ENCODE data around the gene SULT1E1. TPM values are rescaled to one million over a fixed set of nuclear protein-coding genes. Genes with fewer than 3 reads are reported as not detected.

Gene SULT1E1
- total RNA-seq, 4 donors from 2014 or later, result 539 TPM; not detected in 3

- Histone ChIP-seq H3K4me1 (no peaks in the 10 kb centered on the region), H3K4me3 (no peak overlapping the region), H3K27me3 (no peaks in the 10 kb centered on the region), H3K36me3 (no peaks in the 10 kb centered on the region), H3K9me3 (no peaks in the 10 kb centered on the region), H3K27ac (no peak overlapping the region)
- no peak for TF ChIP-seq CTCF (IDR thresholded peaks at IDR 0.05)
- no peak for TF ChIP-seq POLR2A (IDR thresholded peaks at IDR 0.05)
- DNase-seq, result no peak
- intact Hi-C loops (cut with DNase I; ENCODE audit: low total_unique reads), result no loop called here
These were observed 10.6 kb downstream of the SULT1E1 start for GRCh38 chr4:69849297-69849696.

- Histone ChIP-seq H3K4me3 (no peak overlapping the region), H3K9me3 (no peaks in the 10 kb centered on the region), H3K36me3 (no peaks in the 10 kb centered on the region), H3K4me1 (no peaks in the 10 kb centered on the region), H3K27me3 (no peaks in the 10 kb centered on the region), H3K27ac (no peak overlapping the region)
- intact Hi-C loops (cut with DNase I; ENCODE audit: low total_unique reads), result no loop called here
- no peak for TF ChIP-seq CTCF (IDR thresholded peaks at IDR 0.05)
- no peak for TF ChIP-seq POLR2A (IDR thresholded peaks at IDR 0.05)
- DNase-seq, result no peak
These were observed 11.9 kb downstream of the SULT1E1 start for GRCh38 chr4:69848028-69848427.

- H3K27me3 ChIP-seq, result no peaks in the 10 kb centered on the region
- no peak for DNase-seq
- H3K36me3 ChIP-seq, result no peaks in the 10 kb centered on the region
- no peak overlapping the region for H3K4me3 ChIP-seq
- intact Hi-C loops (cut with DNase I; ENCODE audit: low total_unique reads), result no loop called here
- no peaks in the 10 kb centered on the region for H3K9me3 ChIP-seq
- H3K27ac ChIP-seq, result no peak overlapping the region
- no peak for TF ChIP-seq POLR2A (IDR thresholded peaks at IDR 0.05)
- no peaks in the 10 kb centered on the region for H3K4me1 ChIP-seq
These were observed 16.0 kb downstream of the SULT1E1 start for GRCh38 chr4:69843932-69844331.

GRCh38 chr4:69843301-69843700 lies 16.6 kb downstream of the SULT1E1 start:
- Histone ChIP-seq H3K27me3 (no peaks in the 10 kb centered on the region), H3K36me3 (no peaks in the 10 kb centered on the region), H3K27ac (no peak overlapping the region), H3K4me3 (no peak overlapping the region), H3K4me1 (no peaks in the 10 kb centered on the region), H3K9me3 (no peaks in the 10 kb centered on the region)
- intact Hi-C loops (cut with DNase I; ENCODE audit: low total_unique reads), result no loop called here
- TF ChIP-seq POLR2A (IDR thresholded peaks at IDR 0.05) (no peak), CTCF (IDR thresholded peaks at IDR 0.05) (no peak)
- no peak for DNase-seq

- no peak for DNase-seq
- no peak overlapping the region for H3K27ac ChIP-seq
- H3K9me3 ChIP-seq, result no peaks in the 10 kb centered on the region
- no peaks in the 10 kb centered on the region for H3K27me3 ChIP-seq
- no peak for TF ChIP-seq POLR2A (IDR thresholded peaks at IDR 0.05)
- no peak for TF ChIP-seq CTCF (IDR thresholded peaks at IDR 0.05)
- H3K4me1 ChIP-seq, result no peaks in the 10 kb centered on the region
- intact Hi-C loops (cut with DNase I; ENCODE audit: low total_unique reads), result no loop called here
- no peak overlapping the region for H3K4me3 ChIP-seq
- H3K36me3 ChIP-seq, result no peaks in the 10 kb centered on the region
These were observed 21.0 kb downstream of the SULT1E1 start for GRCh38 chr4:69838977-69839376.

- TF ChIP-seq POLR2A (IDR thresholded peaks at IDR 0.05), result no peak
- TF ChIP-seq CTCF (IDR thresholded peaks at IDR 0.05), result no peak
- intact Hi-C loops (cut with DNase I; ENCODE audit: low total_unique reads), result no loop called here
- no peak overlapping the region for H3K27ac ChIP-seq
- H3K4me3 ChIP-seq, result no peak overlapping the region
- H3K27me3 ChIP-seq, result no peaks in the 10 kb centered on the region
- H3K36me3 ChIP-seq, result no peaks in the 10 kb centered on the region
- no peak for DNase-seq
- no peaks in the 10 kb centered on the region for H3K9me3 ChIP-seq
- no peaks in the 10 kb centered on the region for H3K4me1 ChIP-seq
These were observed 23.7 kb downstream of the SULT1E1 start for GRCh38 chr4:69836287-69836686.
